SK-N-SH (cell line): ENCODE results near the gene GBP1. TPM values are rescaled to one million over a fixed set of nuclear protein-coding genes. Genes with fewer than 3 reads are reported as not detected.
"Not testable (repeated sequence)": the region's sequence is repeated elsewhere in the genome, so short reads cannot be mapped to it uniquely, and the experiment has no call there.

Source experiments
- CTCF ChIA-PET: fragments of 300-600, 350-600 bp; formaldehyde crosslinking; extraction: SDS; loops from one replicate; lab custom pipeline; 2021; lab: Yijun Ruan, JAX
- POLR2A ChIA-PET: fragments of 350-600 bp; sonication (Branson Sonifier 250); formaldehyde crosslinking; extraction: SDS; loops from one replicate; lab custom pipeline; 2020; ENCODE audit warnings: antibody characterized with exemption, inconsistent platforms; lab: Yijun Ruan, JAX
- DNase-seq: peaks from one replicate; pipeline ENCODE4 v3.0.0; 2012
- H2AFZ ChIP-seq: fragments of 200-600 bp; sonication (generic); 2 replicates; pipeline ENCODE4 v1.8.1; 2016; ENCODE audit warnings: antibody characterized with exemption, mild to moderate bottlenecking, low read depth
- H3F3A ChIP-seq: fragments of 200-600 bp; sonication (generic); replicated peaks from 2 replicates; pipeline ENCODE3; 2016; ENCODE audit warnings: antibody characterized with exemption, mild to moderate bottlenecking; ENCODE audit not compliant: insufficient read depth
- H3K27ac ChIP-seq, 2 experiments: fragments of 200-500 bp in 1 of 2; fragments of 200-600 bp in 1 of 2; sonication (Bioruptor generic) in 1 of 2; sonication (generic), shearing (Covaris generic) in 1 of 2; 2 replicates each; pipeline versions ENCODE4 v1.5.1 to v1.6.1; 2014 to 2016; ENCODE audit warnings: low read depth in 2 of 2, inconsistent platforms in 1 of 2, low read length in 1 of 2, mild to moderate bottlenecking in 1 of 2, mixed read lengths in 1 of 2
- H3K27me3 ChIP-seq: fragments of 200-600 bp; sonication (generic), shearing (Covaris generic); 2 replicates; pipeline ENCODE4 v1.6.1; 2016; ENCODE audit warnings: mixed run types; ENCODE audit not compliant: insufficient read depth
- H3K36me3 ChIP-seq, 2 experiments: fragments of 200-500 bp in 1 of 2; fragments of 200-600 bp in 1 of 2; sonication (Bioruptor generic) in 1 of 2; sonication (generic) in 1 of 2; replicated peaks in 1 of 2; 2 replicates each; pipeline versions ENCODE3 to v1.5.1; 2014 to 2016; ENCODE audit warnings: low read length in 1 of 2, mild to moderate bottlenecking in 1 of 2; ENCODE audit not compliant: insufficient read depth in 2 of 2, control insufficient read depth in 1 of 2
- H3K4me1 ChIP-seq, 2 experiments: fragments of 200-500 bp in 1 of 2; fragments of 200-600 bp in 1 of 2; sonication (Bioruptor generic) in 1 of 2; sonication (generic), shearing (Covaris generic) in 1 of 2; 2 replicates each; pipeline versions ENCODE4 v1.5.1 to v1.6.1; 2014 to 2016; ENCODE audit warnings: low read depth in 1 of 2, low read length in 1 of 2, mixed run types in 1 of 2; ENCODE audit not compliant: insufficient read depth in 2 of 2, control insufficient read depth in 1 of 2
- H3K4me2 ChIP-seq: fragments of 200-600 bp; sonication (generic), shearing (Covaris generic); 2 replicates; pipeline ENCODE4 v1.6.1; 2017; ENCODE audit warnings: mixed run types
- H3K4me3 ChIP-seq, 2 experiments: fragments of 200-500 bp in 1 of 2; fragments of 200-600 bp in 1 of 2; sonication (Bioruptor generic) in 1 of 2; sonication (generic), shearing (Covaris generic) in 1 of 2; 2 replicates each; pipeline versions ENCODE4 v1.5.1 to v1.8.1; 2014 to 2016; ENCODE audit warnings: low read depth in 2 of 2, inconsistent platforms in 1 of 2, low read length in 1 of 2, mild to moderate bottlenecking in 1 of 2, mixed read lengths in 1 of 2, moderate library complexity in 1 of 2
- H3K79me2 ChIP-seq: fragments of 200-600 bp; sonication (generic); 2 replicates; pipeline ENCODE4 v1.8.1; 2017; ENCODE audit warnings: mild to moderate bottlenecking; ENCODE audit not compliant: insufficient read depth
- H3K9ac ChIP-seq: fragments of 200-600 bp; sonication (generic); 2 replicates; pipeline ENCODE4 v1.6.1; 2017; ENCODE audit warnings: mixed run types
- H3K9me2 ChIP-seq: fragments of 200-600 bp; sonication (generic); 2 replicates; pipeline ENCODE4 v1.6.1; 2017; ENCODE audit warnings: mixed run types
- H3K9me3 ChIP-seq: fragments of 200-600 bp; sonication (generic); 2 replicates; pipeline ENCODE4 v1.6.1; 2017; ENCODE audit warnings: mixed run types, mild to moderate bottlenecking, moderate library complexity
- H4K20me1 ChIP-seq: fragments of 200-600 bp; sonication (generic); 2 replicates; pipeline ENCODE4 v1.6.1; 2017; ENCODE audit warnings: mild to moderate bottlenecking, mixed run types; ENCODE audit not compliant: insufficient read depth
- CHD2 ChIP-seq: fragments of 150-350 bp; IDR thresholded peaks from 2 replicates; pipeline ENCODE4 v1.6.1; 2018; ENCODE audit warnings: low read length; ENCODE audit not compliant: partially characterized antibody
- EZH2phosphoT487 ChIP-seq: fragments of 200-600 bp; sonication (generic); IDR thresholded peaks from 2 replicates; pipeline ENCODE4 v1.6.1; 2017; ENCODE audit warnings: low read depth, mixed run types, mild to moderate bottlenecking, antibody characterized with exemption, moderate library complexity, borderline replicate concordance
- FOXJ3 ChIP-seq: sonication (generic); formaldehyde crosslinking; IDR thresholded peaks from 2 replicates; pipeline ENCODE4 v1.5.1; 2020; ENCODE audit warnings: mild to moderate bottlenecking, missing genetic modification reagents
- JUND ChIP-seq: IDR thresholded peaks from 2 replicates; pipeline ENCODE4 v1.4.0; 2012
- MEF2A ChIP-seq: IDR thresholded peaks from 2 replicates; pipeline ENCODE4 v1.4.0; 2012; ENCODE audit warnings: low read depth, borderline replicate concordance
- NRF1 ChIP-seq: IDR thresholded peaks from 2 replicates; pipeline ENCODE4 v1.6.1; 2012; ENCODE audit warnings: low read depth, mild to moderate bottlenecking, low read length
- RAD21 ChIP-seq: IDR thresholded peaks from 2 replicates; pipeline ENCODE4 v1.6.1; 2012; ENCODE audit warnings: mild to moderate bottlenecking, low read length
- RXRA ChIP-seq: IDR thresholded peaks from 2 replicates; pipeline ENCODE4 v1.4.0; 2012; ENCODE audit warnings: low read depth, mild to moderate bottlenecking, borderline replicate concordance
- SIN3A ChIP-seq: IDR thresholded peaks from 2 replicates; pipeline ENCODE4 v1.6.1; 2012; ENCODE audit warnings: low read depth, mild to moderate bottlenecking, low read length, moderate library complexity, borderline replicate concordance
- YY1 ChIP-seq: IDR thresholded peaks from 2 replicates; pipeline ENCODE4 v1.4.0; 2012; ENCODE audit warnings: low read depth, mild to moderate bottlenecking
- WGBS: methylation state at CpG from one replicate; pipeline ENCODE4 v1.1.6; 2017; ENCODE audit warnings: low lambda C conversion rate; 5-methylcytosine and 5-hydroxymethylcytosine counted together
- polyA plus RNA-seq, 3 experiments: library from polyadenylated mRNA; depleted of rRNA; stranded (reverse); fragments of >200 nt; gene quantifications; 2 replicates each; pipeline ENCODE4 v1.2.3, GENCODE V29; 2012
- TF ChIP-seq, protein P1 (sequence below): fragments of 200-600 bp; sonication (generic); IDR thresholded peaks from 2 replicates; pipeline ENCODE4 v1.6.1; 2017; ENCODE audit warnings: antibody characterized with exemption, mild to moderate bottlenecking, moderate library complexity
- TF ChIP-seq, protein P2 (sequence below): IDR thresholded peaks from 2 replicates; pipeline ENCODE4; 2012
- TF ChIP-seq, protein P3 (sequence below): IDR thresholded peaks from 2 replicates; pipeline ENCODE4 v1.4.0; 2012; ENCODE audit warnings: low read depth

The GBP1 gene
- polyA plus RNA-seq, 1 of the 3 experiments (the other 2 are of a cell fraction): 7.4 TPM

- Histone ChIP-seq H3K4me3 (no peak overlapping the region), H3F3A (no peaks in the 10 kb centered on the region), H3K79me2 (no peaks in the 10 kb centered on the region), H3K9me3 (no peaks in the 10 kb centered on the region), H3K27ac (no peak overlapping the region), H3K9me2 (no peaks in the 10 kb centered on the region)
- POLR2A ChIA-PET: no interaction called here
- DNase-seq: no peak
- TF ChIP-seq NRF1 (no peak), RXRA (no peak), EZH2phosphoT487 (no peak), FOXJ3 (CRISPR knock-in tag) (no peak), RAD21 (no peak), JUND (no peak), MEF2A (no peak), CHD2 (no peak), SIN3A (no peak), YY1 (no peak)
- TF ChIP-seq, protein P1, sequence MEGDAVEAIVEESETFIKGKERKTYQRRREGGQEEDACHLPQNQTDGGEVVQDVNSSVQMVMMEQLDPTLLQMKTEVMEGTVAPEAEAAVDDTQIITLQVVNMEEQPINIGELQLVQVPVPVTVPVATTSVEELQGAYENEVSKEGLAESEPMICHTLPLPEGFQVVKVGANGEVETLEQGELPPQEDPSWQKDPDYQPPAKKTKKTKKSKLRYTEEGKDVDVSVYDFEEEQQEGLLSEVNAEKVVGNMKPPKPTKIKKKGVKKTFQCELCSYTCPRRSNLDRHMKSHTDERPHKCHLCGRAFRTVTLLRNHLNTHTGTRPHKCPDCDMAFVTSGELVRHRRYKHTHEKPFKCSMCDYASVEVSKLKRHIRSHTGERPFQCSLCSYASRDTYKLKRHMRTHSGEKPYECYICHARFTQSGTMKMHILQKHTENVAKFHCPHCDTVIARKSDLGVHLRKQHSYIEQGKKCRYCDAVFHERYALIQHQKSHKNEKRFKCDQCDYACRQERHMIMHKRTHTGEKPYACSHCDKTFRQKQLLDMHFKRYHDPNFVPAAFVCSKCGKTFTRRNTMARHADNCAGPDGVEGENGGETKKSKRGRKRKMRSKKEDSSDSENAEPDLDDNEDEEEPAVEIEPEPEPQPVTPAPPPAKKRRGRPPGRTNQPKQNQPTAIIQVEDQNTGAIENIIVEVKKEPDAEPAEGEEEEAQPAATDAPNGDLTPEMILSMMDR: no peak
- TF ChIP-seq, protein P2, sequence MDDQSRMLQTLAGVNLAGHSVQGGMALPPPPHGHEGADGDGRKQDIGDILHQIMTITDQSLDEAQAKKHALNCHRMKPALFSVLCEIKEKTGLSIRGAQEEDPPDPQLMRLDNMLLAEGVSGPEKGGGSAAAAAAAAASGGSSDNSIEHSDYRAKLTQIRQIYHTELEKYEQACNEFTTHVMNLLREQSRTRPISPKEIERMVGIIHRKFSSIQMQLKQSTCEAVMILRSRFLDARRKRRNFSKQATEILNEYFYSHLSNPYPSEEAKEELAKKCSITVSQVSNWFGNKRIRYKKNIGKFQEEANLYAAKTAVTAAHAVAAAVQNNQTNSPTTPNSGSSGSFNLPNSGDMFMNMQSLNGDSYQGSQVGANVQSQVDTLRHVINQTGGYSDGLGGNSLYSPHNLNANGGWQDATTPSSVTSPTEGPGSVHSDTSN: no peak
- TF ChIP-seq, protein P3, sequence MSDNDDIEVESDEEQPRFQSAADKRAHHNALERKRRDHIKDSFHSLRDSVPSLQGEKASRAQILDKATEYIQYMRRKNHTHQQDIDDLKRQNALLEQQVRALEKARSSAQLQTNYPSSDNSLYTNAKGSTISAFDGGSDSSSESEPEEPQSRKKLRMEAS: no peak
- TF ChIP-seq, all 33 proteins: peak for 0
- 87% methylated on average over 9 of the region's 9 CpGs for WGBS
- Histone ChIP-seq H3K36me3 (peaks cover 0 to 2% of the 10 kb centered on the region in 2 experiments), H3K4me1 (no peaks in the 10 kb centered on the region), H3K9ac (no peak overlapping the region), H3K27me3 (no peaks in the 10 kb centered on the region), H2AFZ (no peak overlapping the region), H4K20me1 (no peaks in the 10 kb centered on the region), H3K4me2 (no peak overlapping the region)
- CTCF ChIA-PET: interaction anchor here (0.6 to 1.0 kb wide), 2 partner anchors 12 to 119 kb away, joined by 3 read pairs; no protein-coding TSS in a partner anchor
Observed at GRCh38 chr1:89051300-89051954, 13.6 kb downstream of the GBP1 start.

DNA sequence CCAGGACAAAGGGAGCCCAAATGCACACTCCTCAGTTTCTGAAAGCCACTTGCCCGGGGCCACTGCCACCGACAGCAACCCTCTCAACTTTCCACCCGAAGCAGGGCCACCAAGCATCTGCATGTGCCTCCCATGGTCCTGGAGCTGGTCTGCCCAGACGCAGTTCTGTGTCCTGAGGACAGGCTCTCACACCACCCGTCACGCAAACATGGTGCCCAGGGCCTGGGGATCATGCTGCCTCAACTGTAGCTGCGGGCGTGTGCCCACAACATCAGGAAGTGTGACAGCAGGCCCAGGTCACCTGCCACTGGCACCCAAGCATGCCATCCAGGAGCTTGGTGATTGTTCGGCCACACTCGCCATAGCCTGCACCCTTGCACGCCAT is 14.4 kb downstream of the GBP1 start:
- no peaks in the 10 kb centered on the region for H3K4me1 ChIP-seq
- no peak overlapping the region for H3K9ac ChIP-seq
- H3K4me2 ChIP-seq: no peak overlapping the region
- no peaks in the 10 kb centered on the region for H3F3A ChIP-seq
- H3K27ac ChIP-seq: no peak overlapping the region
- peaks cover 0 to under 1% of the 10 kb centered on the region in 2 experiments for H3K36me3 ChIP-seq
- H3K4me3 ChIP-seq: no peak overlapping the region
- no peaks in the 10 kb centered on the region for H3K9me3 ChIP-seq
- no peaks in the 10 kb centered on the region for H3K27me3 ChIP-seq
- WGBS: 50% methylated on average over 1 of the region's 11 CpGs
- no peak overlapping the region for H2AFZ ChIP-seq
- no peaks in the 10 kb centered on the region for H3K79me2 ChIP-seq
- H4K20me1 ChIP-seq: no peaks in the 10 kb centered on the region
- ChIA-PET POLR2A (no interaction called here), CTCF (no interaction called here)
- H3K9me2 ChIP-seq: no peaks in the 10 kb centered on the region
- DNase-seq: no peak
- TF ChIP-seq EZH2phosphoT487: no peak

DNA sequence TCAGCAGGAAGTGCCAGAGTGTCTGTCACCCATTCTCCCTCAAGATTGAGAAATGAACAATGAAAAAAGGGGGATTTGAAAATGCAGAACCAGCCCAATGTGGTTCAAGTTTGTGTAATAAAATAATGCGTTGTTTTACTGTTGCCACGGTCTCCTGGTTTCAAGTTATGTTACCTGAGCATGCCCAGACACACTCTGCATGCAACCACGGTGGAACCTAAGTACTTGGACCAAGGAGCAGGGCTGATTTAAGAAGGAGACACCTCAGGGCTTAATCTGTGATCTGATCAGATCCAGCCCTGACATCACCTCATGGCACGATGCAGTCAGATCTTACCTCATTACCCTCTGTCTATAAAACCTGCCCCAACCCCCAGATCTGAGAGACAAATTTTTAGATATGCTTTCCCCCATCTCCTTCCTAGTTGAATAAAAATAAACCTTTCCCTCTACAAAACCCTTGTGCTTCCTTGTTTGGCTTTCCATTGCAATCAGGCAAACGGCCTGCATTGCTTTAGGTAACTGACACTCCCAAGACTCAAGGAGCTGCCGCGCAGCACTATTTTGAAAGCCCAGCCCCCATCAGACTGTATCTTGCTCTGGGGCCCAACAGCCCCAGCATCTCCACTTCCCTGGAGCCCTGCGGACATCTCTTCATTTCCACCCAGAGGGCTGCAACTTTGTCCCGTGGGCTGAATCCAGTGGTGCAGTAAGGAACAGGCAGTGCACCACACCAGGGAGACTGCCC is 14.9 kb downstream of the GBP1 start:
- H3K27me3 ChIP-seq, H3K79me2 ChIP-seq, H3F3A ChIP-seq, H3K9me3 ChIP-seq, H3K4me2 ChIP-seq, H2AFZ ChIP-seq, DNase-seq, H3K36me3 ChIP-seq, H3K4me3 ChIP-seq, POLR2A ChIA-PET, H3K9ac ChIP-seq, H4K20me1 ChIP-seq, H3K9me2 ChIP-seq, CTCF ChIA-PET, H3K4me1 ChIP-seq, H3K27ac ChIP-seq: not testable (repeated sequence)
- WGBS: 84% methylated on average over 8 of the region's 9 CpGs

DNA sequence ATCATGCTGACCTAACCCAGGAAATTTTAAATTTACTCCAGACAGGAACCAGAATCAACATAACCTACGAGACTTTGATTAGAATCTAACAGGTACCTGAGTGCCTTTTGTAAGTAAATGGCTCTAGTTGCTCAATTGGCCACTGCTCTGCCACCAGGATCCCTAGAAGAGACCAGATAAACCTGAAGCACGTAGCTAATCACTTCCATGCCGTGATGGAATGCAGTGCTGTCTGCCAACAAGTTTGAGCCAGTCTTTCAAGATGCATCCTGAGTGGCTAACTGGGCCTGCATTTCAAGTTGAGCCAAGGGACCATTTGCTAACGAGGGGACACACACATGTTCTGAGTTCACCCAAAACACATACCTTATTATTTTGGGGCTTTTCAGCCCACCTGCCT is 15.8 kb downstream of the GBP1 start:
- H4K20me1 ChIP-seq, H3K4me3 ChIP-seq, H3K36me3 ChIP-seq, H3K4me1 ChIP-seq, POLR2A ChIA-PET, H3K9ac ChIP-seq, H3K9me2 ChIP-seq, H3K4me2 ChIP-seq, DNase-seq, H2AFZ ChIP-seq, H3F3A ChIP-seq, CTCF ChIA-PET, H3K27ac ChIP-seq, H3K9me3 ChIP-seq, H3K27me3 ChIP-seq, H3K79me2 ChIP-seq: not testable (repeated sequence)
- 100% methylated on average over 1 of the region's 4 CpGs for WGBS
